Measurements from ENCODE around the gene H1-8. TPM values are rescaled to one million over a fixed set of nuclear protein-coding genes. Genes with fewer than 3 reads are reported as not detected.

H1-8 gene
- total RNA-seq, 1 donor from 2014 or later, result not detected

DNA sequence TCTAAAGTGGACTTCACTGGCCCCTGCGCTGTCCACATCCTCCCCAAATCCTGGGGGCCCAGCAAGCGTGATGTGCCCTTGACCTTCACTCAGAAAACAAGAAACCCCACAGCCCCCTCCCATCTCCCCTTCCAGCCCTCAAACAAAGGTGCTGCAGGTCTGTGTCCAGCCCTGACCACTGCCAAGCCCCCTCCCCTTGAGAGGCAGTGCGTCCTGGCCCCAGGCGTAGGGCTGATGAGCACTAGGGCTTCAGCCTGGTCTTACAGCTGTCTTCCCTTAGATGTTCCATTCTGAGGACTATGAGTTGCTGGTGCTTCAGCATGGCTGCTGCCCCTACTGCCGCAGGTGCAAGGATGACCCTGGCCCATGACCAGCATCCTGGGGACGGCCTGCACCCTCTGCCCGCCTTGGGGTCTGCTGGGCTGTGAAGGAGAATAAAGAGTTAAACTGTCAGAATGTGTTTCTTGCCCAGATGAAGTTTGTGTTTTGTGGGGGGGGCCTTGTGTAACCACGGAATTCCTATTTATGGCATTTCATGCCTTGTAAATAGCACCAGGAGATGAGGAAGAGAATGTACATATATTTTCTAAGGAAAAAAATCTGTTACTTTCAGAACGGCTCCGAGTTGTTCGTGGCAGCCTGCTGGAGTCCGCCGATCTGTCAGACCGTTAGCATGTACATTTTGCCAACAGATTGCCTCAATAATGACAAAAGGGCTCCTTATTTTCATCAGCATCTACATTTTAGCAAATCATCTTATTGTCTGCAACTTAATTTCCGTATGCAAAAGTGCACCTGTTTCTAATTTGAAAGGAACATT, 22.9 kb upstream of the H1-8 start:
- Mint-ChIP-seq H3K27me3 (no peaks in the 10 kb centered on the region), H3K27ac (no peak overlapping the region), H3K9me3 (no peaks in the 10 kb centered on the region), H3K36me3 (ENCODE audit: low read depth) (peaks cover 2% of the 10 kb centered on the region), H3K4me1 (no peaks in the 10 kb centered on the region), H3K4me3 (no peak overlapping the region)
- intact Hi-C loops (cut with micrococcal nuclease), result no loop called here
- DNase-seq, result no peak

DNA sequence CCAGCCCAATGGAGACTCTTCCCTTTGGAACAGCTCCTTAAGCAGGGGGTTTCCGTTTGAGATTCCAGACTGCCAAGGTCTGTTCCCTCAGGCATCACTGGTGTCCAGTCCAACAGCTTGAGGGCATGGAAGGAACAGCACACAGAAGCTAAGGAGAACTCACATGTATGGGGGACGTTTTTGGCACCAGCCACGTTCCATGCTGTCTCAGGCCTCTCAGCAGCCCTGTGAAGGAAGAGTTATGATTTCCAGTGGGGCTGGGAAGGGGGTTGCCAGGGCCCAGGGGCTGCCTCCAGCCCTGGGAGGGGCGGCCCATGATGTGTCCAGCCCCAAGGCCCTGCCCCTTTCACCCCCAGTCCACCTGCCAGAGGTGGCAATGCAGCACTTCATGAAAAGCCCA, 22.0 kb upstream of the H1-8 start:
- no peak for DNase-seq
- Mint-ChIP-seq H3K9me3 (no peaks in the 10 kb centered on the region), H3K27ac (no peak overlapping the region), H3K4me3 (no peak overlapping the region), H3K27me3 (no peaks in the 10 kb centered on the region), H3K4me1 (no peaks in the 10 kb centered on the region), H3K36me3 (ENCODE audit: low read depth) (peaks cover 2% of the 10 kb centered on the region)
- intact Hi-C loops (cut with micrococcal nuclease), result no loop called here

- Mint-ChIP-seq H3K4me3 (no peak overlapping the region), H3K4me1 (no peaks in the 10 kb centered on the region), H3K27me3 (no peaks in the 10 kb centered on the region), H3K36me3 (ENCODE audit: low read depth) (peaks cover 2% of the 10 kb centered on the region), H3K9me3 (no peaks in the 10 kb centered on the region), H3K27ac (no peak overlapping the region)
- DNase-seq, result no peak
- intact Hi-C loops (cut with micrococcal nuclease), result no loop called here
Measured at GRCh38 chr3:129521611-129522010, 21.4 kb upstream of the H1-8 start.

DNA sequence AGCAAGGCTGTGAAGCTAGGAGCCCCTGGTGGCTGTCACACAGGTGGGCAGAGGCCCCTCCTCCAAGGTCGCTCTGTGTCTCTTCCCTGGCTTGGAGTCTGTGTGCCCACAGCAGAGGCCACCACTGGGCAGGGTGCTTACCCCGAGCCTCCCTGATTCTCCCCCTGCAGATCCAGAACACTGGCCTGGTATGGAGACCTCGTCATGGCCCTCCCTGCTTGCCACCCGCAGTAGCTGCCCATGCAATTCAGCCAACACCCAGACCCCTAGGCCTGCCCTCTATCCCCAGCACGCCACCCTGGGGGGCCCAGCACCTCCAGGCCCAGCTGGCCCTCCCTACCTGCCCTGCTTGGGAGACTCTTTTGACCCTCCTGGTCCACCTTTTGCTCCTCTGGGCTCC, 20.0 kb upstream of the H1-8 start:
- no peaks in the 10 kb centered on the region for H3K4me1 Mint-ChIP-seq
- no peak overlapping the region for H3K4me3 Mint-ChIP-seq
- no peak overlapping the region for H3K27ac Mint-ChIP-seq
- intact Hi-C loops (cut with micrococcal nuclease), result no loop called here
- DNase-seq, result no peak
- no peaks in the 10 kb centered on the region for H3K36me3 Mint-ChIP-seq (ENCODE audit: low read depth)
- H3K27me3 Mint-ChIP-seq, result no peaks in the 10 kb centered on the region
- no peaks in the 10 kb centered on the region for H3K9me3 Mint-ChIP-seq

DNA sequence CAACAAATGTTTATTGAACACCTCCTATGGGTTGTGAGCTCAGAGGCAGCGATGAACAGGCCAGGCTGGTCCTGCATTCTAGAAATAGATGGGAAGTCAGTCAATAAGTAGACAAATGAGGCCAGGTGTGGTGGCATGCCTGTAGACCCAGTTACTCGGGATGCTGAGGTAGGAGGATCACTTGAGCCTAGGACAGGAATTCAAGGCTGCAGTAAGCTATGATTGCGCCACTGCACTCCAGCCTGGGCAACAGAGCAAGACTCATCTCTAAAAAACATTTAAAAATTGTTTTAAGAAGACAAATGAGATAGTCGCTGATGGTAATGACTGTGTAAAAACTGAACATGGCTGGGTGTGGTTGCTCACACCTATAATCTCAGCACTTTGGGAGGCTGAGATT, 18.9 kb upstream of the H1-8 start:
- Mint-ChIP-seq H3K27ac (no peak overlapping the region), H3K4me3 (no peak overlapping the region), H3K27me3 (no peaks in the 10 kb centered on the region), H3K4me1 (no peaks in the 10 kb centered on the region), H3K9me3 (no peaks in the 10 kb centered on the region), H3K36me3 (ENCODE audit: low read depth) (no peaks in the 10 kb centered on the region)
- intact Hi-C loops (cut with micrococcal nuclease), result no loop called here
- no peak for DNase-seq

DNA sequence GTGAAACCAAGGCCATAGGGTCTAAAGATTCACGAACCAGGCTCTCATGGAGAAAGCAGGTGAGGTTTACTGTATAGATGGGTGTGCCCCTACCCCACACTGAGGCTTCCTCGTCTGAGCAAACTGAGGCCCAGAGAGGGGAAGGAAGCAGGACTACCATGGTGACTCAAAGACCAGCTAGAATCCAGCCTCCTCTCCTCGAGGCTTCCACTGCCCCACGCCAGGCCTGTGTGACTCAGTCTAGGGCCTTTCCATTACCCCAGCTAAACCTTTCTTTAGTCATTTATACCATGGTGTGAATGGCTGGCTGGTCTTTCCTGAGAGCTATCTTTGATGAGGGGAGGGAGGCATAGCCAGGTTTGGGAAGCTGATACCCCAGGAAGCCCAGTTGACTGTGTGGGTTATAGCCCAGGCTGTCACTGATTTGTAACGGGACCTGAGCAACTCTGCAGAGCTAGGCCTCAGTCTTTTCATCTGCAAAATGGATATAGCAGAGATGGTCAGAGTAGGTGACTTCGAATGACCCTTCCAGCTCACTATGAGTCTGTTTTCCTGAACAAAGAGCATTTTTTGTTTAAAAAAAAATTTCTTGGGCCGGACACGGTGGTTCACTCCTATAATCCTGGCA, 17.5 kb upstream of the H1-8 start:
- no peak for DNase-seq
- no peaks in the 10 kb centered on the region for H3K4me1 Mint-ChIP-seq
- H3K27me3 Mint-ChIP-seq, result no peaks in the 10 kb centered on the region
- H3K9me3 Mint-ChIP-seq, result no peaks in the 10 kb centered on the region
- intact Hi-C loops (cut with micrococcal nuclease), result no loop called here
- H3K4me3 Mint-ChIP-seq, result no peak overlapping the region
- no peak overlapping the region for H3K27ac Mint-ChIP-seq
- no peaks in the 10 kb centered on the region for H3K36me3 Mint-ChIP-seq (ENCODE audit: low read depth)

DNA sequence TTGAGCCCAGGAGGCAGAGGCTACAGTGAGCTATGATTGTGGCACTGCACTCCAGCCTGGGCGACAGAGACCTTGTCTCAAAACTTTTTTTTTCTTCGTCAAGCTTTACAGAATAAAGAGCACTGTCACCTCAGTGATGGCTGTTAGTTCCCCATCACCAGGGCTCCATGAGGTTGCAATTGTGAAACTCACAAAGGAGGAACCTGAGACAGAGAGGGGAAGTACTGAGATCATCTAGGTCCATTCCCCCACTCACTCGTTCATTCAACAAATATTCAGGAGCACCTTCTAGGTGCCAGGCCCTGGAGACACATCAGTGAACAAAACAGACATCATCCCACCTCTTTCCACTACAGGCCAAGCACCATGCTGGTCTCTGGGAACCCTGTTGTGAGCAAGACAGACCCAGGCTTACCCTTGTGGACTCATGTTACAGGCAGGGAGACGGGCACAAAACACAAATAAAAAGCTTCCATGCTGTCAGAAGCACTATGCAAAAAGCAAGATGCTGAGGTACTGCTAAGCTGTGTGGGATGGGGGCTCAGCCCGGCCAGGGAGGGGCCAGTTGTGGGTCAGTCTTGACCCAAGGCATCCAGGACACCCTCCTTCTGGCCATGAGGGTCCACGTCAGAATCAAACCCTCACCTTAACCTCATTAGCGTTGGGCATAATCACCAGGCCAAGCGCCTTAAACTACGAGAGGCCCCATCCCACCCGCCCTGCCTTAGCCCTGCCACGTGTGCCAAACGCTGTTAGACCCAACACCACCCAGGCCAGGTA, 16.7 kb upstream of the H1-8 start:
- no peaks in the 10 kb centered on the region for H3K4me1 Mint-ChIP-seq
- H3K4me3 Mint-ChIP-seq, result no peak overlapping the region
- no peaks in the 10 kb centered on the region for H3K27me3 Mint-ChIP-seq
- H3K27ac Mint-ChIP-seq, result no peak overlapping the region
- no peak for DNase-seq
- no peaks in the 10 kb centered on the region for H3K36me3 Mint-ChIP-seq (ENCODE audit: low read depth)
- H3K9me3 Mint-ChIP-seq, result no peaks in the 10 kb centered on the region
- intact Hi-C loops (cut with micrococcal nuclease), result no loop called here

DNA sequence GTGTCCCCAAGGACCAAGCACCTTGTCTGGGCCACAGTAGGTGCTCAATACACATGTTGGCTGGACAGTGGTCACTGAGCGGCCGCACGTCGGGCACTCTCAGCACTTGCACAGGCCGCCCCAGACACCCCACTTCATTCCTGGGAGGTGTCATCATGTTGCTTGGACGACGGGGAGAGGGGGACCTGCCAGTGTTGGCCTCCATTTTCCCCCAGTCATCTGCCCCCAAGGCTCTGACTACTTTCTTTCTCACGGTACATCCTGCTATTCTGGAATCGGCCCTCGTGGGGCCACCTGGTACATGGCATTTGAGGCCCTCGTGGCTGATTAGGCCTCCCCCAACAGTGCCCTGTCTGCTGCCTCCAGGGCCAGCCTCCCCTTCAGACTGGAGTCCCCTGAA, 15.7 kb upstream of the H1-8 start:
- H3K9me3 Mint-ChIP-seq, result no peaks in the 10 kb centered on the region
- no peaks in the 10 kb centered on the region for H3K36me3 Mint-ChIP-seq (ENCODE audit: low read depth)
- no peaks in the 10 kb centered on the region for H3K4me1 Mint-ChIP-seq
- intact Hi-C loops (cut with micrococcal nuclease), result no loop called here
- no peak overlapping the region for H3K4me3 Mint-ChIP-seq
- H3K27me3 Mint-ChIP-seq, result no peaks in the 10 kb centered on the region
- no peak for DNase-seq
- H3K27ac Mint-ChIP-seq, result no peak overlapping the region

DNA sequence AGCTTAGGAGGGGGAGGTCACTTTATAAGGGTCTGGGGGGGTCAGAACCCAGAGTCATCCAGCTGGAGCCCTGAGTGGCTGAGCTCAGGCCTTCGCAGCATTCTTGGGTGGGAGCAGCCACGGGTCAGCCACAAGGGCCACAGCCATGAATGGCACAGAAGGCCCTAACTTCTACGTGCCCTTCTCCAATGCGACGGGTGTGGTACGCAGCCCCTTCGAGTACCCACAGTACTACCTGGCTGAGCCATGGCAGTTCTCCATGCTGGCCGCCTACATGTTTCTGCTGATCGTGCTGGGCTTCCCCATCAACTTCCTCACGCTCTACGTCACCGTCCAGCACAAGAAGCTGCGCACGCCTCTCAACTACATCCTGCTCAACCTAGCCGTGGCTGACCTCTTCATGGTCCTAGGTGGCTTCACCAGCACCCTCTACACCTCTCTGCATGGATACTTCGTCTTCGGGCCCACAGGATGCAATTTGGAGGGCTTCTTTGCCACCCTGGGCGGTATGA, 14.3 kb upstream of the H1-8 start, which contains the start of gene RHO:
Gene RHO, plus strand, starts transcription at position 51 of the 512 bp plus-strand sequence. Its CDS starts 95 bp downstream, at position 146.
- H3K36me3 Mint-ChIP-seq (ENCODE audit: low read depth), result no peaks in the 10 kb centered on the region
- H3K27ac Mint-ChIP-seq, result no peak within 1 kb of the TSS
- H3K27me3 Mint-ChIP-seq, result no peaks in the 10 kb centered on the region
- no peaks in the 10 kb centered on the region for H3K9me3 Mint-ChIP-seq
- no peak for DNase-seq
- H3K4me3 Mint-ChIP-seq, result no peak within 1 kb of the TSS
- intact Hi-C loops (cut with micrococcal nuclease), result no loop called here
- H3K4me1 Mint-ChIP-seq, result no peaks in the 10 kb centered on the region

GRCh38 chr3:129529436-129530210, 13.4 kb upstream of the H1-8 start:
- H3K27ac Mint-ChIP-seq, result no peak overlapping the region
- intact Hi-C loops (cut with micrococcal nuclease), result no loop called here

DNA sequence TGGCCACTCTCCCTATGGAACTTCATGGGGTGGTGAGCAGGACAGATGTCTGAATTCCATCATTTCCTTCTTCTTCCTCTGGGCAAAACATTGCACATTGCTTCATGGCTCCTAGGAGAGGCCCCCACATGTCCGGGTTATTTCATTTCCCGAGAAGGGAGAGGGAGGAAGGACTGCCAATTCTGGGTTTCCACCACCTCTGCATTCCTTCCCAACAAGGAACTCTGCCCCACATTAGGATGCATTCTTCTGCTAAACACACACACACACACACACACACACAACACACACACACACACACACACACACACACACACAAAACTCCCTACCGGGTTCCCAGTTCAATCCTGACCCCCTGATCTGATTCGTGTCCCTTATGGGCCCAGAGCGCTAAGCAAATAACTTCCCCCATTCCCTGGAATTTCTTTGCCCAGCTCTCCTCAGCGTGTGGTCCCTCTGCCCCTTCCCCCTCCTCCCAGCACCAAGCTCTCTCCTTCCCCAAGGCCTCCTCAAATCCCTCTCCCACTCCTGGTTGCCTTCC, 12.7 kb upstream of the H1-8 start:
- Mint-ChIP-seq H3K9me3 (no peaks in the 10 kb centered on the region), H3K4me3 (no peak overlapping the region), H3K36me3 (ENCODE audit: low read depth) (no peaks in the 10 kb centered on the region), H3K4me1 (no peaks in the 10 kb centered on the region), H3K27me3 (no peaks in the 10 kb centered on the region), H3K27ac (no peak overlapping the region)
- intact Hi-C loops (cut with micrococcal nuclease), result no loop called here
- no peak for DNase-seq

More at GRCh38 chr3:129529436-129530210, 13.4 kb upstream of the H1-8 start:
- Mint-ChIP-seq H3K27me3 (no peaks in the 10 kb centered on the region), H3K4me3 (no peak overlapping the region), H3K36me3 (ENCODE audit: low read depth) (no peaks in the 10 kb centered on the region), H3K9me3 (no peaks in the 10 kb centered on the region), H3K4me1 (no peaks in the 10 kb centered on the region)
- DNase-seq, result no peak

DNA sequence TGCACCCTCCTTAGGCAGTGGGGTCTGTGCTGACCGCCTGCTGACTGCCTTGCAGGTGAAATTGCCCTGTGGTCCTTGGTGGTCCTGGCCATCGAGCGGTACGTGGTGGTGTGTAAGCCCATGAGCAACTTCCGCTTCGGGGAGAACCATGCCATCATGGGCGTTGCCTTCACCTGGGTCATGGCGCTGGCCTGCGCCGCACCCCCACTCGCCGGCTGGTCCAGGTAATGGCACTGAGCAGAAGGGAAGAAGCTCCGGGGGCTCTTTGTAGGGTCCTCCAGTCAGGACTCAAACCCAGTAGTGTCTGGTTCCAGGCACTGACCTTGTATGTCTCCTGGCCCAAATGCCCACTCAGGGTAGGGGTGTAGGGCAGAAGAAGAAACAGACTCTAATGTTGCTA, 12.2 kb upstream of the H1-8 start:
- H3K4me1 Mint-ChIP-seq, result no peaks in the 10 kb centered on the region
- H3K4me3 Mint-ChIP-seq, result no peak overlapping the region

DNA sequence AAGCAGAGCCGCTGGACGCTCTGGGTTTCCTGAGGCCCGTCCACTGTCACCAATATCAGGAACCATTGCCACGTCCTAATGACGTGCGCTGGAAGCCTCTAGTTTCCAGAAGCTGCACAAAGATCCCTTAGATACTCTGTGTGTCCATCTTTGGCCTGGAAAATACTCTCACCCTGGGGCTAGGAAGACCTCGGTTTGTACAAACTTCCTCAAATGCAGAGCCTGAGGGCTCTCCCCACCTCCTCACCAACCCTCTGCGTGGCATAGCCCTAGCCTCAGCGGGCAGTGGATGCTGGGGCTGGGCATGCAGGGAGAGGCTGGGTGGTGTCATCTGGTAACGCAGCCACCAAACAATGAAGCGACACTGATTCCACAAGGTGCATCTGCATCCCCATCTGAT, 11.3 kb upstream of the H1-8 start:
- Mint-ChIP-seq H3K4me1 (no peaks in the 10 kb centered on the region), H3K36me3 (ENCODE audit: low read depth) (no peaks in the 10 kb centered on the region), H3K9me3 (no peaks in the 10 kb centered on the region), H3K27me3 (no peaks in the 10 kb centered on the region), H3K27ac (no peak overlapping the region), H3K4me3 (no peak overlapping the region)
- intact Hi-C loops (cut with micrococcal nuclease), result no loop called here
- no peak for DNase-seq

More for the DNA sequence above, 12.2 kb upstream of the H1-8 start:
- DNase-seq, result no peak
- intact Hi-C loops (cut with micrococcal nuclease), result no loop called here
- no peaks in the 10 kb centered on the region for H3K36me3 Mint-ChIP-seq (ENCODE audit: low read depth)
- no peak overlapping the region for H3K27ac Mint-ChIP-seq
- H3K27me3 Mint-ChIP-seq, result no peaks in the 10 kb centered on the region
- no peaks in the 10 kb centered on the region for H3K9me3 Mint-ChIP-seq

Measured in activated CD4-positive, alpha-beta T cell treated with anti-CD3 and anti-CD28 coated beads, Interleukin-2, amount 10 ng/mL, durations not matched to agents 24 days and 14 days (primary cell).